UCSD-AML1 (cell line): Measurements from ENCODE around the gene TMCC1.
"Not testable (repeated sequence)": the region's sequence is repeated elsewhere in the genome, so short reads cannot be mapped to it uniquely, and the experiment has no call there.

Experiments
- DNase-seq: peaks from one replicate; lab custom pipeline; 2025; ENCODE audit not compliant: unreplicated experiment; lab: John Stamatoyannopoulos, UW

Gene TMCC1

DNA sequence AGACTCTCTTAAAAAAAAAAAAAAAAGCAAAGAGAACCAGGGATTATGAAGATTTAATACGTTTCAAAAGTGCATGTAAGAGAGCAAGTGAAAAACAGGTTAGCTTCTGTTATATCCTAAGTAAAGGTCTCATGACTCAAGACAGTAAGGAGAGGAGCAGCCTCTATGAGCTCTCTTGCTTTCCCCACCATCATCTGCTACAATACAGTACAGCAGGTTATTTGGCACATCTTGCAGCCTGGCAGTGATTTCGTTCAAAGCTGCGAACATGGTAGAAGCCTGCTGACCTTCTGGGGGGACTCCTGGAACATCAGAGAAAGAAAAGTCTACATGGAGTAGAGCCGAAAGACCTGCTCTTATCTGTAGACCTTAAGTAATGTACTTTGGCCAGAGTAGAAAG, 157.9 kb downstream of the TMCC1 start:
- no peak for DNase-seq

GRCh38 chr3:129734449-129734848, 159.1 kb downstream of the TMCC1 start:
- DNase-seq: no peak

GRCh38 chr3:129732200-129732876, 161.2 kb downstream of the TMCC1 start:
- no peak for DNase-seq

DNA sequence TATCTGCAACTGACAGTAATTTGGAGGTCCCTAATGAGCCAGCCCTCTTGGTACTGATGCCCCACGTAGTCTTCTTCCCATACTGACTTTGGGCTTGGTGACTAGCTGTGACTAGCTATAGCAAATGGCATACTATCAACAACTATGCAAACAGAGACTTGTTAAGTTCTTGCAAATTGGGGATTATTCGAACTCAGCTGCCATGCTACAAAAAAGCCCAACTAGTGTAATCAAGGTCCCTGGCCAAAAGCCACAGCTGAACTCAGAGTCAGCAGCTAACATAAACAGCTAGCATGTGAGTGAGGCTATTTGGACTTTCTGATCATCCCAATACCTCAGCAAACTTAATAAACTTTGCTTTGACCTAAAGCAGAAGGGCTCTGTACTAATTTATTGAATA, 165.8 kb downstream of the TMCC1 start:
- DNase-seq: no peak

GRCh38 chr3:129723558-129724324, 169.8 kb downstream of the TMCC1 start:
- no peak for DNase-seq

GRCh38 chr3:129722527-129722926, 171.0 kb downstream of the TMCC1 start:
- DNase-seq: no peak

DNA sequence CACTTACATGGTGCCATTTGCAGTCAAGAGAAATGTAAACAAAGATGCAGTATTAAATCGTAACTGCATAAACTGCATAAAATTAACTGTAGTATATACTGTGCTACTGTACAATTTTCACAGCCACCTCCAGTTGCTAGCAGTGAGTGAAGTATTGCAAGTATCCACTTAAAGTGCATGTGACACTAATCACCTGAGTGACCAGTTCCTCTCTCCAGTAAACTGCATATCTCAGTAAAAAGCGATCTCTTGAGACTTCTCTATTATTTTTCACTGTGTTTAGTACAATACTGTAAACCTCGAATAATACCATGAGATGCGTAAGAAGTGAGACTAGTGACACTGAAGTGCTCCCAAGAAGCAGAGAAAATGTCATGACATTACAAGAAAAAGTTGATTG, 175.3 kb downstream of the TMCC1 start:
- DNase-seq: no peak

DNA sequence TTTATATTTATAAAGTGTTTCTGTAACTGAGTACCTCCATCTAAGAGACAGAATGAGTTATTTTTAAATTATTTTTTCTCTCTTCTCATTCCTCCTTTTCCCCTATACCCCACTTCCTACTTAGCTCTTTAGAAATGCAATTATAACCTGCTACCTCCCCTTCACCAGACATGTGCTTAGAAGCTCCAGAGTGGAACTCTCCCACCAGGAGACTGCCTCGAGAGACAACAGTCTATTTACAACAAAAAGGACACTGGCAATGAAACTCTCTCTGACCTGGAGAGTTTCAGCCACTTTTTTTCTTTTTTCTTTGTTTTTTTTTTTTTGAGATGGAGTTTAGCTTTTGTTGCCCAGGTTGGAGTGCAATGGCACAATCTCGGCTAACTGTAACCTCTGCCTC, 177.7 kb downstream of the TMCC1 start:
- DNase-seq: no peak

- no peak for DNase-seq
Observed at GRCh38 chr3:129708328-129708861, 185.1 kb downstream of the TMCC1 start.

DNA sequence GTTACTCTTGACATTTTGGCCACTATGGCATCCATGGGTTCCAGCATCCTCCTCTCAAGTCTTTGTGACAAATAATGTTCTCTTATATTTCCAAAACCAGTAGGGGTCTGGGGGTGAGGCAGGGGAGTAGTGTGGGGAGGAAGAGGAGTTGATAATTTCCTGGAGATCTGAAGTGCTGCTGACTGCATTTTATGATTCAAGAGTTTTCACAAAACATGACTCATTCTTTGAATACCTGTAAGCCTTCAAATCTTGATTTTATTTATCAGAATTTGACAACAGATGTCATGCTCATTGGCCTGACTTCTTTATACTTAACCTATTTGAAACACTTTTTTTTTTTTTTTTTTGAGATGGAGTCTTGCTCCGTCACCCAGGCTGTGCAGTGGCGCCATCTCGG, 188.2 kb downstream of the TMCC1 start:
- no peak for DNase-seq

- DNase-seq: no peak
Observed at GRCh38 chr3:129703913-129704312, 189.6 kb downstream of the TMCC1 start.

GRCh38 chr3:129702934-129703712, 190.4 kb downstream of the TMCC1 start:
- DNase-seq: no peak

- DNase-seq: no peak
Observed at GRCh38 chr3:129701161-129701560, 192.3 kb downstream of the TMCC1 start.

GRCh38 chr3:129699612-129700011, 193.9 kb downstream of the TMCC1 start:
- DNase-seq: no peak

GRCh38 chr3:129699199-129699598, 194.3 kb downstream of the TMCC1 start:
- no peak for DNase-seq

DNA sequence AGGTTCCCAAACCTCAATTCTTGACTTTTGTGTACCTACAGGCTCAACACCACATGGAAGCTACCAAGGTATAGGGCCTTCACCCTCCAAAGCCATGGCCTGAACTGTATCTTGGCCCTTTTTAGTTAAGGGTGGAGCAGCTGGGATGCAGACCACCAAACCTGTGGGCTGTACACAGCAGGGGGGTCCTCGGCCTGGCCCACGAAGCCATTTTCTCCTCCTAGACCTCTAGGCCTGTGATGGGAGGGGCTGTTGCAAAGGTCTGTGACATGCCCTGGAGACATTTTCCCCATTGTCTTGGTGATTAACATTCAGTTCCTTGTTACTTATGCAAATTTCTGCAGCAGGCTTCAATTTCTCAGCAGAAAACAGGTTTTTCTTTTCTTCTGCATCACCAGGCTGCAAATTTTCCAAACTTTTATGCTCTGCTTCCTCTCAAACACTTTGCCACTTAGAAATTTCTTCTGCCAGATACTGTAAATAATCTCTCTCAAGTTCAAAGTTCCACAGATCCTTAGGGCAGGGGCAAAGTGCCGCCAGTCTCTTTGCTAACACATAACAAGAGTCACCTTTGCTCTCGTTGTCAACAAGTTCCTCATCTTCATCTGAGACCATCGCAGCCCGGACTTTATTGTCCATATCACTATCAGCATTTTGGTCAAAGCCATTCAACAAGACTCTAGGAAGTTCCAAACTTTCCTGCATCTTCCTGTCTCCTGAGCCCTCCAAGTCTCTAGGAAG, 196.1 kb downstream of the TMCC1 start:
- no peak for DNase-seq

DNA sequence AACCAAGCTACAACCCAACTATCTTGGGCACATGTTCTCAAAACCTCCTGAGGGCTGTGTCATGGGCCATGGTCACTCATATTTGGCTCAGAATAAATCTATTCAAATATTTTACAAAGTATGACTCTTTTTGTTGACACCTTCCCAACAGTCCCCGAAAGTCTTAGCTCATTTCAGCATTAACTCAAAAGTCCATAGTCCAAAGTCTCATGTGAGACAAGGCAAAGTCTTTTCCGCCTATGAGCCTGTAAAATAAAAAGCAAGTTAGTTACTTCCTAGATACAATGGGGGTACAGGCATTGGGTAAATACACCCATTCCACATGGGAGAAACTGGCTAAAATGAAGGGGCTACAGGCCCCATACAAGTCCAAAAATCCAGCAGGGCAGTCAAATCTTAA, 197.1 kb downstream of the TMCC1 start:
- not testable (repeated sequence) for DNase-seq

- DNase-seq: no peak
Observed at GRCh38 chr3:129695230-129695629, 198.3 kb downstream of the TMCC1 start.

DNA sequence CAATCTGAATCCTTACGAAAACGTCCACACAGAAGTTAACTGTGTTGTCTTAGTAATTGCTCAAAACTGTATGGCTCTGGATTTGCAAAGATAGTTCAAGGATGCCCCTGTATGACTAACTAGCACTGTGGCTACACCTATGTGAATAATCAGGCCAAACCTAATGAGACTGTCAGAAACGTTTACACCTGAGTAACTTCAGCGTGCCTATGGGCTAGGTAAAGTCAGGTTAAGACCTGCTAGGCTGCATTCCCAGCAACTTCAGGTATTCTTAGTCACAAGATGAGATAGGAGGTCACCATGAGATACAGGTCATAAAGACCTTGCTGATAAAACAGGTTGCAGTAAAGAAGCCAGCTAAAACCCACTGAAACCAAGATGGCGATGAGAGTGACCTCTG, 199.3 kb downstream of the TMCC1 start:
- DNase-seq: no peak

DNA sequence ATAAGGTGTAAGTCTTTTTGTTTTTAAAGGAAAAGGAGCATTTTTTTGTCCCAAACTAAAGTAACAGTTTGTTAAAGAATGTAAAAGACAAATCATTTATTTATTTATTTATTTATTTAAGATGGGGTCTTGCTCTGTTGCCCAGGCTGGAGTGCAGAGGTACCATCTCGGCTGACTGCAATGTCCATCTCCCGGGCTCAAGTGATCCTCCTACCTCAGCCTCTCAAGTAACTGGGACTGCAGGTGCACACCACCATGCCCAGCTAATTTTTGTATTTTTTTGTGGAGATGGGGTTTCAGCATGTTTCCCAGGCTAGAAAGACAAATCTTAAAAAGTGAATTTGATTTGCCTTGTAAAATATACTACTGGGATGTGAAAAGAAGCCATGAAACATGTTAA, 200.8 kb downstream of the TMCC1 start:
- DNase-seq: no peak

GRCh38 chr3:129690963-129691362, 202.5 kb downstream of the TMCC1 start:
- no peak for DNase-seq
